Stimulated activated CD4-positive, alpha-beta T cell treated with anti-CD3 and anti-CD28 coated beads, Interleukin-1b, Interleukin-23, amount 100 ng/mL, for 24 hours (primary cell): ENCODE results near the gene SART1.
"Not testable (repeated sequence)": the region's sequence is repeated elsewhere in the genome, so short reads cannot be mapped to it uniquely, and the experiment has no call there.

Source experiments
- DNase-seq, 4 experiments: peaks; one replicate each; pipeline ENCODE4 v3.0.0-alpha.2; 2020; ENCODE audit warnings: low read depth in 4 of 4, low spot score in 1 of 4

The SART1 gene

DNA sequence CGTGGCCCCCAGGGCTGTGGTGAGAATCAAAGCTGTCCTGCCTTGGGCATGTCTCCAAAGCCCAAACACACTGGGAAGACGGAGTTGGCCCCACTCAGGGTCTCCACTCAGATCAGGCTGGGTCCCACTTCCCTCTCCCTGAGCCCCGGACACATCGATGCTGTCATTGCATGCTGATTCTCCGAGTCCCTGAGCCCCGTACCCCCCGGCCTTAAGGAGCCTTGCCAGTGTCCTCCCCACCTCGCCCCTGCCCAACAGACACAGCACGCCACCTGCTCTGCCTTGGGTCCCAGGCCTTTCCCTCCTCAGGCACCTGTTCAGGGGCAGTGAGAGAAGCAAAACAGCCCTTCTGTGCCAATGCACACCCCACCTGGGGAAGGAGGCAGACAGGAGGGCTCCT is 25.8 kb downstream of the SART1 start:
- DNase-seq, result no peak

DNA sequence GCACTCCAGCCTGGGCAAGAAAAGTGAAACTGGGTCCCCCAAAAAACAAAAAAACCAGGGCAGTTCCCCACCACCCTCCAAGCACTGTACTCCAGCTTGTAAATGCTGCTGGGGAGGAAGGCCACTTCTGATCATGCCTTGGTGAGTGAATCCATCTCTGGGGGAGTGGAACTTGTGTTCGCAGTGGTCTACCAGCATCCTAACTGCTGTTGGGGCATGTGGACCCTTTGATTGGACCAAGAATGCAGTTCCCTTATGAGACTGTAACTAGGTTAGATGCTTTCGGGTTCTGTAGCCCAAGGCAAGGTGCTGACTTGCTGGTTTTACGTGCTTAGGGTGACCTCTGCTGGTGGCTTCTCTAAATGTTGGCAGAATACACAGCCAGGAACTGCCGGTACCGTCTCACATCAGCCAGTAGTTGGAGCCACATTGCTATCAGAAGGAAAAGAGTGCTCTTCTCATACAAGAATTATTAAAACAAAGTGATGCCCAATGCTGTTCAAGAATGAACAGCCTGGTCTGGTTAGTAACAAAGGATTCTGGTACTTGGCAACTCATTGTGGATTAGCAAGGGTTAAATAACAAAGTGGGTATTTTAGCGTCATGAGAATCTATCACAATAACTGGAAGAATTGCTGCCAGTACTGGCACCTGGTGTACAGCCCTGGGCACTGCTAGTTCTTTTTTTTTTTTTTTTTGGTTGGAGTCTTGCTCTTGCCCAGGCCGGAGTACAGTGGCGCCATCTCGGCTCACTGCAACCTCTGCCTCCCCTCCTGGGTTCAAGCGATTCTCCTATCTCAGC is 27.5 kb downstream of the SART1 start:
- DNase-seq, result peak; percentile 80 to 86 (median 82)

DNA sequence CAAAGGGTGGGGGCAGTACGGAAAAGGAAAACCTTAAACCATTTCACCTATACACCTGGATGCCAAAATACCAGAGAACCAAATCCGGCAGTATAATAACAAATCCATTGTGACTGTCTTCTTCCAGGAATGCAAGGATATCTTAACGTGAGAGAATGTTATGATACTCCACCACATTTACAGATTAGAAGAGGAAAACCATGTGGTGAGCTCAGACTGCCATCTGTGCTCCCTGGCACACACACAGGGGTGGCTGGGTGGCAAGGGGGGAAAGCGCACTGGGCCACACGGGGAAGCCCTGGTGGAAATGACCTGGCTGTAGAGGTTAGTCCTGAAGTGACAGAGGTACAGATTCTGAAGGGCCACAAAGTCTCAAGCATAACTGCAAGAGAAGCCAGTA is 30.5 kb downstream of the SART1 start:
- no peak for DNase-seq

- DNase-seq, result no peak
Measured at GRCh38 chr11:65997286-65997685, 35.8 kb downstream of the SART1 start.

DNA sequence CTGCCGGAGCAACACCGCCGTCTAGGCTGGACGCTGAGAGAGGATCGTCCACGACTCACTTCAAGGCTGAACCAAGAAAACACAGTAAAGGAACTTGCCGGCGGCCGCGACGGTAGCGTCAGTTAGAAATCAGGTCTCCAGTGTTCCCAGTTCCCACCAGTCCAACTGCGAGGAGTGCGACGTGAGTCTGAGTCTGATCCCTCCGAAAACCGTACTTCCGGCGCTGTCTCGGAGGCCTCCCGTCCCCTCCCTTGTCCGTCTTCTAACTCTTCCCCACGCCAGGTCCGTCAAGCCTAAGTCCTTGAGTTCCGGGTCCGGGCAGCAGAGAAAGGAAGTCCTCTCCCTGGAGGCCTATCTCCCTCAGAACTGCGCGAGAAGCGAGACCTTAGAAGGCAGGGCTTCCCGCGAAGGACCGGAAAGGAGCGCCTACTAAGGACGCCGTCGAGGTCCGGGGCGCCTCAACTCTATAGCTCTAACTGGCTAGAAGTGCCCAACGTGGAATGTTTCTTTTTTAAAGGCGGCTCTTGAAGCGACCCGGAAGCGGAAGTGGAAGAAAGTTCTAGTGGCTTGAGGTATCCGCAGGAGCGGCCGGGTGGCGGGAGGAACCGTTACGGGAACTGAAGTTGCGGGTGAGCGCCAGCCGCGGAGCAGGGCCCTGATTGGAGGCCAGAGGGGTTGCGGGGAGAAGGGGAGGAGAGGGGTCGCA is 40.6 kb downstream of the SART1 start, which contains the start of the genes BANF1 and EIF1AD:
Gene BANF1, plus strand, starts transcription at position 562 of the 706 bp plus-strand sequence. CDS start 748 bp downstream, outside the sequence.
Gene EIF1AD, minus strand, starts transcription at position 216 of the 706 bp plus-strand sequence. CDS start 1,768 bp downstream, outside the sequence.
- DNase-seq, result peak; percentile 76 to 89 (median 83)

DNA sequence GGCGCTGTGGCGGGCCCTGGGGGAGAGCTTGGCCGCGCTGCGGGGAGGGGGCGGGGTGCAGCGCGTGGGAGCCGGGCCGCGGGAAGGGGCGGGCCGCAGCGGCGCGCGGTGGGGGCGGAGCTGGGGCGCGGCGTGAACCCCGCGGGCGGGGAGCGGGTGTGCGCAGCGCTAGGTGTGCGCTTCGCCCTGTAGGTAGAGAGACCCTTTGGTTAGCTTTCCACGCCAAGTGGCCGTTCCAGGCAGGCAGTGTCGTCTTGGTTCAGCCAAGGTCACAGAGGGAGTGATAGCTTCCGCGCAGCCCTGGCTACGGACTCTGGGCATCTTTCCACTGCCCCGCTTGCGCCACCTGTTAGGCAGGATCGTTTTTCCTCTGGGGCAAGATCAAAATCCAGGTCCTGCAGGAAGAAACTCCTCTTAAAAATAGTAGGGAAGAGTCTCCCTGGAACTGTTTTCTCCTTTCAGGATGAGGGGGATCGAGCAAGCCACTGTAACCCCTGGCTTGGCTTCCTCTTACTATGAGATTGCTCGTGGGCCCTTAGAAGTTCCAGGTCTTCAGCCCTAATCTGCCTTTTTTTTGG is 41.2 kb downstream of the SART1 start:
- peak in 1 of 4 experiments; percentile 62 for DNase-seq

DNA sequence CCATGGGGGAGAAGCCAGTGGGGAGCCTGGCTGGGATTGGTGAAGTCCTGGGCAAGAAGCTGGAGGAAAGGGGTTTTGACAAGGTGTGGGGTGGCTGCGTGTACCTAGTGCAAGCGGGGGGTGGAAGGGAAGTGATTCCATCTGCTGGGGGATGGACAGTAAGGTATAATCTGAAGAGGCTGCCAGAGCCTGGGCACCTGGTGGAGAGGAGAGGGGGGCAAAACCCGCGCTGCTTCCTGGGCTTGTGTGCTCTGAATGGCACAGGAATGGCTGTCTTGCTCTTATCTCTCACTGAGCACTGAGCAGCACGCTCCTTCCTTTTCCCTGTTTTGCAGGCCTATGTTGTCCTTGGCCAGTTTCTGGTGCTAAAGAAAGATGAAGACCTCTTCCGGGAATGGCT is 41.8 kb downstream of the SART1 start:
- no peak for DNase-seq

GRCh38 chr11:66004186-66004585 is 42.7 kb downstream of the SART1 start:
- DNase-seq, result no peak

- DNase-seq, result no peak
Measured at GRCh38 chr11:66006134-66006890, 44.8 kb downstream of the SART1 start.

GRCh38 chr11:66006891-66007176 is 45.3 kb downstream of the SART1 start:
- DNase-seq, result no peak

DNA sequence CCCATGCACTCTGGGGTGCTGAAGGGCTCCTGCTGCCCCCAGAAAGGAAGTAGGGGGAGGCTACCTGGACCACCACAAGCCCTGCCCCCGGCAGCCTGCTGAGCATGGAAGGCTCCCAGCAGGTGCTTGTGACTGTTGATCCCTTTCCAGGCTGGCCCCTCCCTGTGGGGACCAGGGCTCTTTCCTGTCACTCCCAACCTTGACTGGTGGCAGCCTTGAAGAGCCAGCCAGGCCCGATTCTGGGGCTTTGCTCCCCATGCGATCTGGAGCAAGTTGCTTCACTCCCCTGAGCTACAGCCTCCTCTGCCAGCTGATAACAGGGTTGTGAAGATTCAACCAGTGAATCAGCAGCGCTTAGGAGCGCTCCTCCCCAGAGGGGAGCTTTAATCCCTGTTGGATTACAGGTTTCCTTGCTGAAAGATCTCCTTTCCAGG is 45.7 kb downstream of the SART1 start:
- no peak for DNase-seq

DNA sequence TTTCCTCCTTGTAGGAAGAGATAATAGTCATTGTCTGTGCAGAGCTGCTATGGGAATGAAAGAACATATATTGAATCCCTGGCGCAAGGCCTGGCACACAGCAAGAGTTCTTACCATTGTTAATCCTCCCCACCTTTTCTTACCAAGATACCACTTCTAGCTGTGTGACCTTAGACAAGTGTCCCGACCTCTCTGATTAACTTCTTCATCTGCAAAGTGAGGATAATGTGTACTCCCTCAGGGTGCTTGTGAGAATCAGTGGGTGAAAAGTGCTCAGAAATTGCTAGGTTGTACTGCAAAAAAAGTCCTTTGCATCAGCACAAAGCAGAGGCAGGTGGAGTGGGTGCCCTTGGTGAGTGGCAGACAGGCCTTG is 46.5 kb downstream of the SART1 start:
- DNase-seq, result no peak

GRCh38 chr11:66008468-66009101 is 47.1 kb downstream of the SART1 start:
- DNase-seq, result no peak

DNA sequence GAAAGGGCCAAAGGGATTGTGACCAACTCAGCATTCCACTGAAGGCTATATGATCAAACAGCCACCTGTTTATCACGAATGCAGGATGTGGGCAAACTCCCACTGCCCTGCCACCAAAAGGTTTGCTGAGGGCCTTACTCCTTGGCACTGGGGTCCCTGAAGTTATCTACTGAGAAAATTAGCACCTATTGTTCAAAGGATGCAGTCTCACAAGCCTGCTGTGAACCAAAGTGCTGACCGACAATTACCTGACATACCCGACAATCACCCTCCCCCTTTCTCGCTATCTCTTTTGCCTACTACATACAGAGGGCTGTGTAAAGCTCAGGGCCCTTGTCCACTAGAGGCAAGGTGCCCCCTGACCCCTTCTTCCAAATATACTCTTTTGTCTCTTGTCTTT is 48.5 kb downstream of the SART1 start:
- DNase-seq, result not testable (repeated sequence)

GRCh38 chr11:66011239-66011784 is 49.8 kb downstream of the SART1 start:
- DNase-seq, result no peak

DNA sequence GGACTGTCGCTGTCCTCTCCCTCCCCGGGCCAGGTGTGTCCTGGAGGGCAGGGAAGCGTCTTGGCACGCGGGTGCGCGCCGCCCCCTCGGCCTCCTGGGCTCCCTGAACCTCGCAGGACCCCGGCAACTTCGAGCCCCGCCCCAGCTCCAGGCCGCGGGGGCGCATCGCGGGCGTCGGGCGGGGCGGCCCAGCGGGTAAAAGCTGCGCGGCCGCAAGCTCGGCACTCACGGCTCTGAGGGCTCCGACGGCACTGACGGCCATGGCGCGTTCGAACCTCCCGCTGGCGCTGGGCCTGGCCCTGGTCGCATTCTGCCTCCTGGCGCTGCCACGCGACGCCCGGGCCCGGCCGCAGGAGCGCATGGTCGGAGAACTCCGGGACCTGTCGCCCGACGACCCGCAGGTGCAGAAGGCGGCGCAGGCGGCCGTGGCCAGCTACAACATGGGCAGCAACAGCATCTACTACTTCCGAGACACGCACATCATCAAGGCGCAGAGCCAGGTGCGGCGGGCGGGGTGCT is 50.3 kb downstream of the SART1 start, which contains the start of gene CST6:
Gene CST6, plus strand, starts transcription at position 224 of the 519 bp plus-strand sequence. Its CDS starts 37 bp downstream, at position 261.
- DNase-seq, result no peak

DNA sequence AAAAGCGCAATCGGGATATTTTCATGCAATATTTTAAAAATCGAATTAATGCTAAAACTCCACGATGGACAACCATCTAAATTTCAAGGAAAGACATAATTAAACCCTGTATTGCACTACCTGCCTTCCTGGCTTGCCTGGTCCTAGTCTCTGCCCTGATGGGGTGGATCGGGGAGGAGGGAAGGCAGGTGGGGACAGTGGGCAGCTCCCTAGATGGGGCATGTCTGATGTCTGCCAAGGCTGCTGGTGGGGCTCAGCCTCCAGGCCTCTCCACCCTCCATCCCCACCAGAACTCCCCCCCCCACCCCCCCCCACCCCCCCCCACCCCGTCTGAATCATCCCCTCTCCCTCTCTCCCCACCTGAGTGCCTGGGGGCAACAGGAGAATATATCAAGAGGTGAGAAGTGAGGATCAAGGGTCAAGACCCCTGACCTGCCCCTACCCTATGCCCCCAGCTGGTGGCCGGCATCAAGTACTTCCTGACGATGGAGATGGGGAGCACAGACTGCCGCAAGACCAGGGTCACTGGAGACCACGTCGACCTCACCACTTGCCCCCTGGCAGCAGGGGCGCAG is 50.9 kb downstream of the SART1 start:
- no peak for DNase-seq

- DNase-seq, result no peak
Measured at GRCh38 chr11:66012946-66013761, 51.6 kb downstream of the SART1 start.

DNA sequence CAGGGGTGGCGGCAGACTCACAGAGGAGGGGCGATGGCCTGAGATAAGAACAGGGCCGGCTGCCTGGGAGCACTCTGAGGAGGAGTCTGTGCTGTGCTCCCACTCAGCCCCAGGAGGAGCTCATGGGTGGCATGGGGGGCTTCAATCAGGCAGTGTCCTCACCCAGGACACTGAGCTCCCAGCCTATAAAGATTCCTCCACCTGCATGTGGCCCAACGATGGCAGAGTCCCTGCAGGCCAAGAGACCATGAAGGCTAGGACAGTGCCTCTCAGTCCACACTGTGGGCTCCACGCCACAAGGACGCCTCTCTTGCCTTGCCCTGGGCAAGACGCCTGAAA is 52.2 kb downstream of the SART1 start:
- DNase-seq, result no peak
